HepG2 (cell line): ENCODE measurements around the gene TMPRSS15. TPM values are rescaled to one million over a fixed set of nuclear protein-coding genes. Genes with fewer than 3 reads are reported as not detected.

Experiments
- ATAC-seq: fragments of 200-7000 bp; cut with Tn5 transposase; 3 replicates; pipeline ENCODE4 v1.9.1; 2020; ENCODE audit warnings: mild to moderate bottlenecking, moderate library complexity
- BruUV-seq: library from RNA; stranded (reverse); fragments of 400-500 nt; replicated peaks from 2 replicates; lab custom pipeline; 2021; lab: Mats Ljungman, UMichigan
- CTCF ChIA-PET: fragments of 300-600 bp; formaldehyde crosslinking; extraction: SDS; loops from one replicate; lab custom pipeline; 2021; ENCODE audit warnings: low total read pairs, inconsistent platforms, low intra/inter-chr PET ratio; lab: Yijun Ruan, JAX
- POLR2A ChIA-PET: fragments of 350-600 bp; sonication (Branson Sonifier 250); formaldehyde crosslinking; loops from one replicate; lab custom pipeline; 2020; ENCODE audit warnings: antibody characterized with exemption, inconsistent platforms; lab: Yijun Ruan, JAX
- DNase-seq: peaks from one replicate; pipeline ENCODE4 v3.0.0-alpha.2; 2015; ENCODE audit warnings: low spot score
- FAIRE-seq: peaks from 3 replicates; lab custom pipeline; 2011; peaks lifted over from hg19 to GRCh38; lab: Jason Lieb, UNC
- H2AFZ ChIP-seq: one replicate; pipeline ENCODE4 v1.6.1; 2011; ENCODE audit warnings: low read length, inconsistent platforms
- H3K27ac ChIP-seq: fragments of 300-600 bp; 3 replicates; pipeline ENCODE4 v1.8.0; 2011; ENCODE audit warnings: mixed run types, mild to moderate bottlenecking, mixed read lengths, low read length, inconsistent platforms; ENCODE audit not compliant: insufficient read depth; ENCODE audit errors: extremely low read length
- H3K27me3 ChIP-seq, 2 experiments: fragments of 200-600 bp in 1 of 2; 2 replicates in 1 of 2; 3 replicates in 1 of 2; pipeline versions ENCODE4 v1.6.0 to v1.8.0; 2011; ENCODE audit warnings: low read length in 2 of 2, mild to moderate bottlenecking in 2 of 2, moderate library complexity in 2 of 2, inconsistent platforms in 1 of 2; ENCODE audit not compliant: insufficient read depth in 2 of 2, control insufficient read depth in 1 of 2
- H3K36me3 ChIP-seq, 2 experiments: fragments of 200-600 bp in 1 of 2; replicated peaks in 1 of 2; 2 replicates in 1 of 2; 3 replicates in 1 of 2; pipeline versions ENCODE4 v1.5.1 to v1.8.0; 2011; ENCODE audit warnings: low read length in 2 of 2, inconsistent platforms in 1 of 2; ENCODE audit not compliant: insufficient read depth in 2 of 2, control insufficient read depth in 1 of 2
- H3K4me1 ChIP-seq: 2 replicates; pipeline ENCODE4 v1.5.1; 2012; ENCODE audit warnings: low read length, inconsistent platforms; ENCODE audit not compliant: insufficient read depth
- H3K4me2 ChIP-seq: 2 replicates; pipeline ENCODE4 v1.6.0; 2011; ENCODE audit warnings: low read depth, low read length, inconsistent platforms
- H3K4me3 ChIP-seq, 3 experiments: fragments of 200-600 bp in 1 of 3; sonication (generic), shearing (Covaris generic) in 1 of 3; replicated peaks in 1 of 3; 2 replicates each; pipeline ENCODE4 v1.5.1; 2011 to 2016; ENCODE audit warnings: low read length in 3 of 3, inconsistent platforms in 2 of 3, low read depth in 2 of 3, mild to moderate bottlenecking in 2 of 3, control low read depth in 1 of 3, mixed read lengths in 1 of 3; ENCODE audit not compliant: insufficient read depth in 1 of 3
- H3K79me2 ChIP-seq: one replicate; pipeline ENCODE4 v1.6.1; 2011; ENCODE audit warnings: low read length, inconsistent platforms; ENCODE audit not compliant: insufficient read depth
- H3K9ac ChIP-seq: 2 replicates; pipeline ENCODE4 v1.6.0; 2011; ENCODE audit warnings: mild to moderate bottlenecking, low read depth, low read length, inconsistent platforms; ENCODE audit not compliant: insufficient read depth
- H3K9me3 ChIP-seq: 2 replicates; pipeline ENCODE4 v1.5.1; 2012; ENCODE audit warnings: mild to moderate bottlenecking, low read length
- H4K20me1 ChIP-seq: 2 replicates; pipeline ENCODE4 v1.6.0; 2011; ENCODE audit warnings: inconsistent platforms, mild to moderate bottlenecking, low read length, moderate library complexity; ENCODE audit not compliant: insufficient read depth
- ASH2L ChIP-seq: fragments of 300-600, 200-600 bp; sonication (generic); IDR thresholded peaks from 2 replicates; pipeline ENCODE4 v1.7.0; 2017; ENCODE audit warnings: low read depth, mild to moderate bottlenecking, moderate library complexity, mixed read lengths, low read length; ENCODE audit not compliant: insufficient read length
- TAF15 ChIP-seq: fragments of 200-400 bp; formaldehyde crosslinking; IDR thresholded peaks from one replicate; pipeline ENCODE4 v1.6.1; 2018; ENCODE audit warnings: mild to moderate bottlenecking, low read depth, low read length; ENCODE audit not compliant: poor library complexity, severe bottlenecking
- ZNF318 ChIP-seq: sonication (generic); formaldehyde crosslinking; IDR thresholded peaks from 2 replicates; pipeline ENCODE4 v1.4.0; 2020; ENCODE audit warnings: mild to moderate bottlenecking, missing genetic modification reagents
- ZNF720 ChIP-seq: sonication (generic); formaldehyde crosslinking; IDR thresholded peaks from 2 replicates; pipeline ENCODE4 v1.4.0; 2020; ENCODE audit warnings: missing genetic modification reagents
- WGBS: methylation state at CpG from one replicate; pipeline ENCODE4 v1.1.6; 2017; ENCODE audit warnings: low lambda C conversion rate; 5-methylcytosine and 5-hydroxymethylcytosine counted together
- in situ Hi-C: cut with HindIII; loops from 2 replicates; pipeline ENCODE4 v1.10.0; 2017; ENCODE audit warnings: low pct_unique_long_range_greater_than_20kb; ENCODE audit not compliant: extremely low pct_ligation_motif_present
- intact Hi-C: fragments of 100-400 bp; cut with micrococcal nuclease; formaldehyde crosslinking; loops from one replicate; pipeline ENCODE4 v1.10.0; 2022; ENCODE audit not compliant: unreplicated experiment
- polyA plus RNA-seq, 8 experiments: library from polyadenylated mRNA; depleted of rRNA in 3 of 8; stranded (reverse) in 7 of 8; unstranded in 1 of 8; fragments of >200 nt; fragmentation: Illumina TruSeq in 4 of 8; extraction: Trizol in 4 of 8; gene quantifications; 2 replicates each; pipeline versions ENCODE4 v1.2.1 to v1.2.3, GENCODE V29; 2011 to 2016; ENCODE audit warnings: low read depth in 4 of 8, missing spikeins in 1 of 8, mixed read lengths in 1 of 8; ENCODE audit not compliant: insufficient read depth in 1 of 8
- total RNA-seq, 5 experiments: library from RNA; depleted of rRNA; stranded (reverse); fragments of >200 nt; fragmentation: Illumina TruSeq; extraction: Trizol; gene quantifications; 2 replicates each; pipeline ENCODE4 v1.2.3, GENCODE V29; 2016; ENCODE audit warnings: low read depth in 1 of 5

The TMPRSS15 gene
- total and polyA plus RNA-seq, 2 of the 13 experiments (the other 11 are each of a cell fraction or from before 2014, with no cell fraction given): not detected

GRCh38 chr21:18349468-18349867, 54.1 kb downstream of the TMPRSS15 start (continued):
- TF ChIP-seq ZNF318 (CRISPR knock-in tag) (no peak), ZNF720 (CRISPR knock-in tag) (no peak)
- TF ChIP-seq, all 625 proteins: peak for 0

- BruUV-seq: no TSS peak
- ATAC-seq (no peak), DNase-seq (no peak), FAIRE-seq (no peak)
- H4K20me1 ChIP-seq: no peaks in the 10 kb centered on the region
- CTCF ChIA-PET: no interaction called here
- WGBS: 25% methylated on average over 4 of the region's 4 CpGs
- no peak overlapping the region for H3K4me3 ChIP-seq
- in situ Hi-C loops: no loop called here
- H2AFZ ChIP-seq: no peak overlapping the region
- H3K27me3 ChIP-seq: no peaks in the 10 kb centered on the region
- no peak for TF ChIP-seq ASH2L
- no peak for TF ChIP-seq TAF15
- TF ChIP-seq, all 625 proteins: peak for 0
- Histone ChIP-seq H3K4me1 (no peaks in the 10 kb centered on the region), H3K4me2 (no peak overlapping the region), H3K79me2 (no peaks in the 10 kb centered on the region), H3K36me3 (no peaks in the 10 kb centered on the region), H3K9ac (no peak overlapping the region), H3K9me3 (peaks cover 61% of the 10 kb centered on the region), H3K27ac (no peak overlapping the region)
- intact Hi-C loops: no loop called here
- POLR2A ChIA-PET: no interaction called here
Measured at GRCh38 chr21:18340387-18340942, 63.1 kb downstream of the TMPRSS15 start.
